HEK293T (cell line): ENCODE data around the gene ARHGAP23.
"Not testable (repeated sequence)": the region's sequence is repeated elsewhere in the genome, so short reads cannot be mapped to it uniquely, and the experiment has no call there.

Experiments used
- CTCF ChIA-PET: fragments of 350-600 bp; formaldehyde crosslinking; extraction: SDS; loops from one replicate; lab custom pipeline; 2021; ENCODE audit warnings: antibody characterized with exemption, inconsistent platforms; lab: Yijun Ruan, JAX
- POLR2A ChIA-PET: fragments of 350-600 bp; formaldehyde crosslinking; extraction: SDS; loops from one replicate; lab custom pipeline; 2020; ENCODE audit warnings: antibody characterized with exemption, inconsistent platforms; lab: Yijun Ruan, JAX
- DNase-seq: peaks from one replicate; pipeline ENCODE4 v3.0.0; 2012; ENCODE audit warnings: mixed read lengths; ENCODE audit errors: extremely low spot score
- ARNT ChIP-seq: fragments of 450-650 bp; IDR thresholded peaks from 2 replicates; pipeline ENCODE4 v1.6.1; 2017; ENCODE audit warnings: mild to moderate bottlenecking
- BHLHE40 ChIP-seq: fragments of 450-650 bp; IDR thresholded peaks from 2 replicates; pipeline ENCODE4 v1.6.1; 2016; ENCODE audit warnings: mild to moderate bottlenecking, moderate library complexity, borderline replicate concordance
- CTBP1 ChIP-seq: fragments of 450-650 bp; IDR thresholded peaks from 2 replicates; pipeline ENCODE4 v1.6.1; 2016; ENCODE audit warnings: borderline replicate concordance
- ELF4 ChIP-seq: fragments of 450-650 bp; IDR thresholded peaks from 2 replicates; pipeline ENCODE4 v1.6.1; 2017; ENCODE audit warnings: antibody characterized with exemption
- FOXK2 ChIP-seq: fragments of 450-650 bp; IDR thresholded peaks from 2 replicates; pipeline ENCODE4 v1.6.1; 2016; ENCODE audit warnings: mild to moderate bottlenecking
- HDGF ChIP-seq: fragments of 450-650 bp; IDR thresholded peaks from 2 replicates; pipeline ENCODE4 v1.6.1; 2017; ENCODE audit warnings: antibody characterized with exemption, borderline replicate concordance
- L3MBTL2 ChIP-seq: fragments of 450-650 bp; conservative IDR thresholded peaks from 2 replicates; pipeline ENCODE4 v1.6.1; 2016; ENCODE audit warnings: mild to moderate bottlenecking
- NFRKB ChIP-seq: fragments of 450-650 bp; IDR thresholded peaks from 2 replicates; pipeline ENCODE4 v1.6.1; 2016; ENCODE audit warnings: mild to moderate bottlenecking, moderate library complexity
- SP1 ChIP-seq: fragments of 450-650 bp; IDR thresholded peaks from 2 replicates; pipeline ENCODE4 v1.6.1; 2017
- SUZ12 ChIP-seq: fragments of 450-650 bp; IDR thresholded peaks from 2 replicates; pipeline ENCODE4 v1.6.1; 2016; ENCODE audit warnings: mild to moderate bottlenecking
- TARDBP ChIP-seq: fragments of 450-650 bp; IDR thresholded peaks from 2 replicates; pipeline ENCODE4 v1.6.1; 2016

ARHGAP23 gene

GRCh38 chr17:38474666-38475065 lies 46.4 kb downstream of the ARHGAP23 start:
- CTCF ChIA-PET, result interaction anchor here (0.8 to 1.6 kb wide), 3 partner anchors 28 to 55 kb away, joined by 3 to 4 read pairs (median 3); no protein-coding TSS in a partner anchor
- POLR2A ChIA-PET, result not testable (repeated sequence)
- TF ChIP-seq L3MBTL2, result peak; percentile 70
- DNase-seq, result peak; percentile 16

- TF ChIP-seq NFRKB (no peak), L3MBTL2 (no peak), ARNT (no peak), HDGF (no peak), SP1 (no peak)
- POLR2A ChIA-PET, result no interaction called here
- DNase-seq, result no peak
- CTCF ChIA-PET, result no interaction called here
Measured at GRCh38 chr17:38476549-38476948, 48.3 kb downstream of the ARHGAP23 start.

GRCh38 chr17:38477417-38477816 lies 49.2 kb downstream of the ARHGAP23 start:
- DNase-seq, CTCF ChIA-PET, POLR2A ChIA-PET: not testable (repeated sequence)

DNA sequence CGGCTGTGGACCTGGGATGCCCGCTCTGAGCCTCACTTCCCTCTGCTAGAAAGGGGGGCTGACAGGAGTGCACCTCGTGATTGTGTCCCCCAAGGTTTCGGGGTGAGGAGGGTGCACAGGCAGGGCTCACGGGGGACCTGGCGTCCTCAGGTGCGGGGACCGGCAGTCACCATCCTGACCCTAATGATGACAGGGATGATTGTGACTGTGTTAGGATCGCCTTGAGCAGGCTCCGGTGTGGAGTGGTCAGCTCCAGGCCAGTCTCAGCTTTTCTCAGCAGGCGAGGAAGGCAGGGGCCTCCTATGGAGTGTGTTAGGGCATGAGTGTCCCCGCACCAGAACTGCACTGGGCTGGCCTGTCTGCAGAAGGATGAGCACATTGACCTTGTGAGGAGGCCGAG lies 49.7 kb downstream of the ARHGAP23 start:
- POLR2A ChIA-PET, result not testable (repeated sequence)
- CTCF ChIA-PET, result interaction anchor here (0.5 kb wide), 1 partner anchor 140 kb away, joined by 3 read pairs; no protein-coding TSS in a partner anchor

DNA sequence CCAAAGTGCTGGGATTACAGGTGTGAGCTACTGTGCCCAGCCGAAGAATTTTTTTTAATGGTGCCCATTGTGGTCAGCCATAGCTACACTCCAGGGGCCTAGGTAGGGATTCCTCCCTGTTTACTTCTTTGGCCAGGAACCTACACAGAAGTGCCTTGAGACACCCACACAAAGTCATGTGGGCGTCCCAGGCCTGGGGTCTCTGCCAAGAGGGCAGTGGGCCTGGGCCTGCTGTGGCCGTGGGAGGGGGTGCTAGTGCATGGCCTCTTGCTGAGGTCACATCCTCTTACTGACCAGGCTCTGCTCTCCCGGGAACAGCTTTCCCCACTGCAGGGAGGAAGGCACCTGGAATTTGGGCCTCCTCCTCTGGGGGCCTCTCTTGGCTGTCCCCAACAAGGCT lies 50.4 kb downstream of the ARHGAP23 start:
- POLR2A ChIA-PET, DNase-seq: not testable (repeated sequence)
- CTCF ChIA-PET, result interaction anchor here (0.5 to 0.6 kb wide), 2 partner anchors 18 to 141 kb away, joined by 3 read pairs; no protein-coding TSS in a partner anchor

More for the DNA sequence above, 49.7 kb downstream of the ARHGAP23 start:
- DNase-seq, result not testable (repeated sequence)

DNA sequence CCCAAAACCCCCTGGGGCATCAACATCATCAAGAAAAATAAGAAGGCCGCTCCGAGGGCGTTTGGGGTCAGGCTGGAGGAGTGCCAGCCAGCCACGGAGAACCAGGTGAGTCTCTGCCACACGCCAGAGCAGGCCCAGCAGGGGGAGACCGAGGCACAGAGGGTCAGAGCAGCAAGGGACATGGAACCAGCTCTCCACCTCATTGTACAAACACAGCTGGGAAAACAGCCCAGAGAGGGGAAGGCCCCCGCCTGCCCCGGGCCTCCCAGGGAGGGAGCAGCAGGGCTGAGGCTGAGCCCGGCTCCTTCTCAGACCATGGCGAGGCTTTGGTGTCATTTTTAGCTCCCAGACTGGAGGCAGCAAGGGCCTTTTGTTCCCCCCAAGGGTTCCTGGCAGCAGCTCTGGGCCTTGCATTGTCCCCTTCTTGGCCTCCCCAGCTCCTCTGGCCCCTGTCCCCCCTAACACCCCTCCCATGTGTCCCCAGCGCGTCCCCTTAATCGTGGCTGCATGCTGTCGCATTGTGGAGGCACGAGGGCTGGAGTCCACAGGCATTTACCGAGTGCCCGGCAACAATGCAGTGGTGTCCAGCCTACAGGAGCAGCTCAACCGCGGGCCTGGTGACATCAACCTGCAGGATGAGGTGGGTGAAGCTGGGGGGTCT lies 53.9 kb downstream of the ARHGAP23 start:
- POLR2A ChIA-PET, DNase-seq: not testable (repeated sequence)
- CTCF ChIA-PET, result interaction anchor here (0.7 to 1.0 kb wide), 3 partner anchors 26 to 157 kb away, joined by 3 to 4 read pairs (median 3); no protein-coding TSS in a partner anchor

GRCh38 chr17:38482700-38483043 lies 54.4 kb downstream of the ARHGAP23 start:
- CTCF ChIA-PET, result interaction anchor here (0.7 to 1.0 kb wide), 2 partner anchors 27 to 130 kb away, joined by 3 to 4 read pairs; no protein-coding TSS in a partner anchor
- POLR2A ChIA-PET, result not testable (repeated sequence)

DNA sequence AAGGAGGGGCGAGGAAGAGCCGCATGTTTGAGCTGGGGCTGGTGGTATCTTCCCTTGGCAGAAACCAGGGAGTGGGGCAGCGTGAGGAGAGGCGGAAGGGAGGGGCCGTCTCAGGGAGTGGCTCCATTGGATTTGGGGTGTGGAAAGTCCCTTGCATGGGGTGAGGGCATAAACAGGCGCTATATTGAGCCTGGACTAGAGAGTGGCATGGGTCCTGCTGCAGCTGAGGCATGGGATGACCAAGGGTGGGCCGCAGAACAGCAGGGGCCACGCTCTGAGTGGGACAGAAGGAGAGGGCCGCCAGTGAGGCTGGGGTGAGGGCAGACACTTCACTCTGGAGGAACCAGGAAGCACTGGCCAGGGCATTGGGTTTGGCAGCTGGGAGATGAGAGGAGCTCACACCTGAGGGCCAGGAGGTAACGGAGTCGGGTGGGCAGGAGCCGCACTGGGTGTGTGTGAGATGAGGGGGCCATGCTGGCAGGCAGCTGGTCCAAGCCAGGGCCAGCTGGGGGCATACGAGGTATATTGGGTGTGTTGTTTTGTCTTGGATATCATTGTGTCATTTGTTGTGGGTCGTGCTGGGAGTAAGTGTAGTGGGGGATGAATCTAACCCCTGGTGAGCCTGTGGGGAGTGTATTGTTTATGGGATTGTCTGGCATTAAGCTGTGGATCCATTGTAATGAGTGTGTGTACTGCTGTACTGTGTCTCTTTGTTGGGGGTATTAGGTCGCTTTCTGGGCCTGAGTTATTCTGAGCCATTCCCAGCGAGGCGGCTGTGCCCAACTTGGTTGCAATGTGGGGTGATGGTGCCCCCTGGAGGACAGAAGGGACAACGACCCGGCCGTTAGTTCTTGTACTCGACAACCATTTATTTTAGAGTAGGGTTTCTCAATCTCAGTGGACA lies 56.2 kb downstream of the ARHGAP23 start:
- CTCF ChIA-PET, result interaction anchor here (0.6 to 0.7 kb wide), 3 partner anchors 21 to 96 kb away, joined by 3 to 4 read pairs (median 3); no protein-coding TSS in a partner anchor
- POLR2A ChIA-PET, result not testable (repeated sequence)
- DNase-seq, result peak; percentile 29

More at GRCh38 chr17:38482700-38483043, 54.4 kb downstream of the ARHGAP23 start:
- DNase-seq, result not testable (repeated sequence)

GRCh38 chr17:38485146-38485468 lies 56.8 kb downstream of the ARHGAP23 start:
- ChIA-PET CTCF (interaction anchor here (0.6 kb wide), 1 partner anchor 61 kb away, joined by 4 read pairs; no protein-coding TSS in a partner anchor), POLR2A (no interaction called here)
- DNase-seq, result no peak
- TF ChIP-seq ELF4, result no peak
- no peak for TF ChIP-seq CTBP1
- TF ChIP-seq FOXK2, result no peak
- TF ChIP-seq SP1, result no peak
- TF ChIP-seq HDGF, result no peak
- no peak for TF ChIP-seq BHLHE40
- no peak for TF ChIP-seq TARDBP
- TF ChIP-seq SUZ12, result no peak

GRCh38 chr17:38485681-38486298 lies 57.5 kb downstream of the ARHGAP23 start:
- DNase-seq, POLR2A ChIA-PET: not testable (repeated sequence)
- CTCF ChIA-PET, result interaction anchor here (0.6 kb wide), 1 partner anchor 142 kb away, joined by 3 read pairs; no protein-coding TSS in a partner anchor

GRCh38 chr17:38489774-38490173 lies 61.5 kb downstream of the ARHGAP23 start:
- DNase-seq, POLR2A ChIA-PET: not testable (repeated sequence)
- CTCF ChIA-PET, result interaction anchor here (1.3 kb wide), 1 partner anchor 20 kb away, joined by 3 read pairs; no protein-coding TSS in a partner anchor

GRCh38 chr17:38491346-38492066 lies 63.2 kb downstream of the ARHGAP23 start:
- CTCF ChIA-PET, result interaction anchor here (2.0 kb wide), 1 partner anchor 17 kb away, joined by 14 read pairs; no protein-coding TSS in a partner anchor
- DNase-seq, POLR2A ChIA-PET: not testable (repeated sequence)

DNA sequence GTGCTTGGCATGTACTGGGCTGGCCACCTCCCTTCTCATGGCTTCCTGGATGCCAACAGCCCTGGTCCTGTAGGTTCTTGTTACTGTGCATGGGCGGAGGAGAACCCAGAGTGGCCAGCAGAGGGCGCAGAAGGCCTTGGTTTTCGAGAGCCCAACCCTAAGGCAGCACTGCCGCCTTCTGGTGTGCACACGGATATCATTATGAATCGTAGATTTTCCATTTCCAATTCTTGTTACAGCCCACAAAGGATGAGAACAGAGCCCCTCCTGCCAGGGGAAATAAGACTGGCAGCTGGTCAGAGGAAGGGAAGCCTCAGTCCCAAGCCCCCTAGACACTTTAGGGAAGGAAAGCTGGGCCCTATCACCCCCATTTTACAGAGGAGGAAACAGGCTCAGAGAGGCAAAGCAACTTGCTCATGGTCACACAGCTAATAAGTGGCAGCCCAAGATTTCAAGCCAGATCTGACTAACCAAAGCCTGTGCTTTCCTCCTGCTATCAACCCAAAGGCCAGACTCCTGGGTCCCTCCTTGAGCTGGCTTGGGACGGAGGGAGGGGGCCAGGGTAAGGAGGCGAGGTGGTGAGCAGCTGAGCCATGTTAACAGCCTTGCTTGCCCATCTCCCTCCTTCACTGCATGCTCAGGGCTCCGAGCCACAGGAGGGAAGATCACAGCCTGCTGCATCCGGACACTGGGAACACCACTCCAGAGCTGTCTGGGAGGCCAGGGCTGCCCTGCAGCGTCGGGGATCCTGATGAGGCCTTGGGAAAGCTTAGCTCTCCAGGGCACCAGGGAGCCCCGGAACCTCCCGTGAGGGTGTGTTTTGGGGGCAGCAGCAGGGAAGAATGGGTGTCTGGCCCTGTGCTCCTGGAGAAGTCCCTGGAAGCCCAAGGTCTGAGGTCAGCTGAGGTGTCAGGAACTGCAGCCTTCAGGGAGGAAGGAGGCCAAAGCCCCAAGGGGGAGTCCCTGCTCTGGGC lies 64.1 kb downstream of the ARHGAP23 start:
- POLR2A ChIA-PET, result not testable (repeated sequence)
- CTCF ChIA-PET, result interaction anchor here (0.8 to 2.0 kb wide), 2 partner anchors 16 to 171 kb away, joined by 6 to 14 read pairs; no protein-coding TSS in a partner anchor
- DNase-seq, result peak; percentile 54
